Ovary (tissue), 3 donors: ENCODE measurements around the gene SYNDIG1.

Experiments used
- EP300 ChIP-seq: sonication (generic); formaldehyde crosslinking; IDR thresholded peaks from one replicate; pipeline ENCODE4 v1.6.1; 2017; ENCODE audit warnings: antibody characterized with exemption
- TF ChIP-seq, protein P1 (sequence below), 3 donors: fragments of 450-650 bp in 2 of 3; fragments of 200-600 bp in 1 of 3; IDR thresholded peaks; one replicate each; pipeline versions ENCODE4 v1.5.1 to v1.8.0; 2016 to 2022; ENCODE audit warnings: antibody characterized with exemption in 3 of 3, mild to moderate bottlenecking in 1 of 3
- donor health status: DM: no; HTN: no; CAD: no.

DNA sequence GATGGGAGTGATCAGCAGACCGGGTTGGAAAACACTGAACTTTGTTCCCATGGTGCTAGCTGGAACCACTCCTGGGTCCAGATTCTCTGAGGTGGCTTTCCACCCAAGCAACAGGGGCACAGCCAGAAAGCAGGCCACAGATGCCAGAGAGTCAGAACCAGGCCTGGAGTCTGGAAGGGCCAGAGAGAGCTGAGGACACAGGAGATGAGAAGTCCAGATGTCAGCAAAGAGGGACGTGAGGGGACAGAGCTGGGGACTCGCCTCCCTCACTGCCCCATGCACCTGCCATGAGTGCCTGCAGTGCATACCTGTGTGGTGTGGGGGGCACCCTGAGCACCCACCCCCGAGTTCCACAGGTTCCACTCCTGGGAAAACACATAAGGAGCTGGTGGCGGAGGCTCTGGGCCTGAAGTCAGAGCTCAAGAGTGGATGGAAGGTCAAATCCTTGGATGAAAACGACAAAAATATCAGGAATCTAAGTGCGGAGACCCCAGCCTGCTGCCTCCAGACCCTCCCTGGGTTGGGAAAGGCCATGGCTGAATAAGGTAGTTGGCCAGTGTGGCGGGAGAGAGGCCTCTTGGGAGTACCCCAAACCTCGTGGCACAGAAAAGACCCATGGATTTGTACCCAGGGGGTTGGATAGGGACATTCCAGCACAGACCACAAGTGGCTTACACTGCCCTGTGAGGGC, 224.2 kb downstream of the SYNDIG1 start:
- no peak for TF ChIP-seq EP300
- TF ChIP-seq, protein P1, sequence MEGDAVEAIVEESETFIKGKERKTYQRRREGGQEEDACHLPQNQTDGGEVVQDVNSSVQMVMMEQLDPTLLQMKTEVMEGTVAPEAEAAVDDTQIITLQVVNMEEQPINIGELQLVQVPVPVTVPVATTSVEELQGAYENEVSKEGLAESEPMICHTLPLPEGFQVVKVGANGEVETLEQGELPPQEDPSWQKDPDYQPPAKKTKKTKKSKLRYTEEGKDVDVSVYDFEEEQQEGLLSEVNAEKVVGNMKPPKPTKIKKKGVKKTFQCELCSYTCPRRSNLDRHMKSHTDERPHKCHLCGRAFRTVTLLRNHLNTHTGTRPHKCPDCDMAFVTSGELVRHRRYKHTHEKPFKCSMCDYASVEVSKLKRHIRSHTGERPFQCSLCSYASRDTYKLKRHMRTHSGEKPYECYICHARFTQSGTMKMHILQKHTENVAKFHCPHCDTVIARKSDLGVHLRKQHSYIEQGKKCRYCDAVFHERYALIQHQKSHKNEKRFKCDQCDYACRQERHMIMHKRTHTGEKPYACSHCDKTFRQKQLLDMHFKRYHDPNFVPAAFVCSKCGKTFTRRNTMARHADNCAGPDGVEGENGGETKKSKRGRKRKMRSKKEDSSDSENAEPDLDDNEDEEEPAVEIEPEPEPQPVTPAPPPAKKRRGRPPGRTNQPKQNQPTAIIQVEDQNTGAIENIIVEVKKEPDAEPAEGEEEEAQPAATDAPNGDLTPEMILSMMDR (IDR thresholded peaks at IDR 0.05), result no peak
